Raji (cell line): ENCODE measurements around the gene COPZ2.
A peak's percentile ranks its signal among the peaks of the same experiment; 100 is the strongest.

Source experiments
- POLR2A ChIP-seq: IDR thresholded peaks from 2 replicates; pipeline ENCODE4 v1.6.1; 2011; ENCODE audit warnings: low read depth, low read length, control low read depth; ENCODE audit not compliant: insufficient read depth

The COPZ2 gene

GRCh38 chr17:48056246-48056745, 18.7 kb upstream of the COPZ2 start:
- TF ChIP-seq POLR2A = no peak

- TF ChIP-seq POLR2A = no peak; the same call in none of the 2 replicates
Measured at GRCh38 chr17:48055531-48056245, 18.1 kb upstream of the COPZ2 start.

GRCh38 chr17:48054238-48055185, 16.9 kb upstream of the COPZ2 start:
- TF ChIP-seq POLR2A = no peak

DNA sequence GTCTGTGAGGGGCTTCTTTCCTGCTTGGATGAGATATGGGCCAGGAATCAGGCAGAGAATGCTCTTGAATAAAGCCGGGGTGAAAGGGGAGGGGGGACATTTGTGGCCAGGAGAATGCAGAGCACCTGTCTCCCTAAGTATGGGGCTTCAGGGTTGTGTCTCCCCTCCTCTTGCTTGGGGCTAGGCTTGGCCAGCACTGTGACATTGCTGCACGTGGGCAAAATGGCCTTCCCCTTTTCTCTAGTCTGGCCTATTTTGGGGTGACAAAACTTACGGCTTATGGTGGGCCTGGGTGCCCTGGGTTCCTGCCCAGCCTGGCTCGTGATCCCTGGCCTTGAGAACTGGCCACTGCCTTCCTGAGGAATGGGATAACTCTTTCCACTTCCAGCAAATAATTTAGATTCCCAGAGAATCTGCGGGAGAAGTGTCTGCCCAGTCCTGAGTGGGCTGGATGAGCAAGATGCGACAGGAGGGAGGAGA, 16.2 kb upstream of the COPZ2 start:
- TF ChIP-seq POLR2A = no peak

GRCh38 chr17:48052956-48053757, 15.6 kb upstream of the COPZ2 start:
- no peak for TF ChIP-seq POLR2A

DNA sequence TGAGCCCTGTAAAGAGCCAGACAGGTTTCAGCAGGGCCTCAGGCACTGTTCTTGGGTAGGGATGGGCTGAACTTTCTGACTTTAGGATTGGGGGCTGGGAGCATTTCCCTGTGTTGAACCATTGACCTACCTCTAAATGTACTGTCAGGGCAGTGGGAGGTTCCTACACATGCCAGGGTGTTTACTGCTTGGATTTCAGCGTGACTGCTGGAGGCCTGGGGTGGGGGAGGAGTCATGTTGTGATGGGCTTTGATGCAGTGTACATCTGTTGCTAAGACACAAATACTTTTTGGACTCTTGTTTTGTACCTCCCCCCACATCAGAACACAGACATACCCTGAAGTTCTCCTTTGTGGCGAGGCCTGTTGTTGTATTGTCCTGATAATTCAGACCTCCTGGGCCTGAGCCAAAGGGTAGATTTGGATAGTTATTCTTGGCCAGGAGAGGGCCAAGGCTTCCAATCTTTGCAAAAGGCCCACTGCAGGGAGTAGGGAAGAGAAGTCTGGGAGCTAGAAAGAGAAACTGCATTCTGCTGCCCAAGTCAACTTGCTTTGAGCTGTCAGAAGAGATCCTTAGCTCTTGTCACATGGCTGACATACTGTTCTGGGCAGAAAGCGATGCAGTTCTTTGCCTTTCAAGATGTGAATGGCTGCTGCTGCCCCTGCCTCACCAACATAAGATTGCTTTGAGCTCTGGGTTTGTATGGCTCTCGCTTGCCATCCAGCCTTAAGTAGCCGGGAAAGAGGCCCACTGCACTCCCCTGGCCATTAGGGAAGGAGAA, 14.3 kb upstream of the COPZ2 start:
- TF ChIP-seq POLR2A = no peak

GRCh38 chr17:48051283-48051682, 13.7 kb upstream of the COPZ2 start:
- TF ChIP-seq POLR2A = no peak

- TF ChIP-seq POLR2A = peak; percentile 78
Measured at GRCh38 chr17:48048384-48049126, 11.0 kb upstream of the COPZ2 start.

- TF ChIP-seq POLR2A = peak; percentile 71
Measured at GRCh38 chr17:48047741-48048383, 10.3 kb upstream of the COPZ2 start, which contains the start of gene NFE2L1. Gene NFE2L1, plus strand, starts transcription at chr17:48048359. Its CDS starts 2,760 bp downstream, at chr17:48051119.

DNA sequence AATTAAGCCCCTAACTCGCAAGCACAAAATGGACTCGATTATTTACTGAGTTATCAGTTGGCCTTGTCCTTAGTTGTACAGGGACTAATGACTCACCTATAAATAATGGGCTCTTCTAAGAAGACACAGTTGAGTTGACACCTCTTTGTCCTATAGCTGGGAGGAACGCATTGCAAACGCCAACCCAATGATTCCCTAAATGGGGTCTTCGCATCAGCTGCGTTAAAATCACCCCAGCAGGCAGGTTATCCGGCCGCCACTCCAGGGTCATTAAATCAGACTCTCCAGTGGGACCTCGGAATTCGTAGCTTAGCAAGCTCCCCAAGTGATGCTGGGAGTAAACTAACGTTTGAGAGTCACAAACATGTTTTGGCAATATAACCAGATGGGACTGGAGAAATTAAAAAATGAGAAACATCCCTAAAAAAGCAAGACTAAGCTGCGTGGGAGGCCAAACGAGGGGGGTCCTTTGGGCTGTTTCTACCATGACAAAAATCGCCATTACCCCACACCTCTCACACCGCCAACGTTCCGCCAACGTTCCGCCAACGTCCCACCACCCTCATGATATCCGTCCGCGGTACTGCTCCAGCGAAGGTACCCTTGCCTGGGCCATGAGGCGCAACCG, 9.6 kb upstream of the COPZ2 start:
- peak; percentile 64; the same call in 1 of the 2 replicates for TF ChIP-seq POLR2A

DNA sequence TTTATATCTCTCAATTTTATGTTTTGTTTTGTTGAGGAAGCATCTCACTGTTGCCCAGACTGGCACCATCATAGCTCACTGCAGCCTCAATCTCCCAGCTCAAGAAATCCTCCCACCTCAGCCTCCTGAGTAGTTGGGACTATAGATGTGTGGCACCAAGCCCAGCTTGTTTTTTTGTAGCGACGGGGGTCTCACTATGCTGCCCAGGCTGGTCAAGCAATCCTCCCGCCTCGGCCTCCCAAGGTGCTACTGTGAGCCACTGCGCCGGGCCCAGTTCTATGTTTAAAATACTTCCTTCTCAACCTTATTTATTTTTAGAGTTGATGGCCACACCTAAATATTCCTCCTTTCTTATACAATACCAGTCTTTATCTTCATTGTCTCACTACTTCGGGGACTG, 8.7 kb upstream of the COPZ2 start:
- no peak for TF ChIP-seq POLR2A

DNA sequence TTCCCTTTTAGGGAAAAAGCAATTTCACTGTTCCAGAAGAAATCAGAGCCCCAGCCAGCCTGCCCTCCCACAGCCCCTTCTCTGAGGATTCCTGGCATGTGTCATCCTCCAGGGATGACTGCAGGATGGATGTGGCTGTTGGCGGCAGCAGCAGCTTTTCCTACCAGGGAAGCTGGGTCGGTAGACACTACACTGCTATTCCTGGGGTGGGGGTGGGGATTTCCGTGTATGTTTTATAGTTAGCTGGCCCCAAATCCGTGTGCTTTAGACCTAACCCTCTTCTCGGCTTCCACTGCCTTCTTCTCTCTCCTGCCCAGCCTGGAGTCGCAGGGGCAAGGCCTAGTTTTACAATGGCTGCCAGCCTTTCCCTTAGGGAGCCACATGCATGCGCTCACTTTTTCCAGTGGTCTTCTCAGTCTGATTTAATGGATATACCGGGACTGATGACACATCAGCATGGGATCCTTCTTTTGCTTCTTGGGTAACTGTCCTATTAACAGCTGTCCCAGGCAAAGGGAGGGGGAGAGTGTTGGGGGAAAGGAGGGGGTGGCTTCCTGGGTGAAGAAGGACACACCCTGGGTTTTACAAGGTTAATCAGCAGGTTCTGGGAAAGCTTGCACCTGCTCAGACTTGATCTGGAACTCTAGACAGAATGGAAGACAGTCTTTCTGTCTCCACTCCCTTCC, 7.9 kb upstream of the COPZ2 start:
- no peak for TF ChIP-seq POLR2A
